H1 (cell line): ENCODE measurements around the gene SULT2B1. TPM values are rescaled to one million over a fixed set of nuclear protein-coding genes. Genes with fewer than 3 reads are reported as not detected.

Experiments
- ATF3 ChIP-seq: IDR thresholded peaks from 2 replicates; pipeline ENCODE4 v1.6.1; 2011; ENCODE audit warnings: low read depth, mild to moderate bottlenecking, low read length; ENCODE audit not compliant: insufficient read depth
- CBX5 ChIP-seq: fragments of 300-800, 300-1000 bp; sonication (generic); IDR thresholded peaks from 2 replicates; pipeline ENCODE4 v1.7.1; 2016; ENCODE audit warnings: antibody characterized with exemption, low read length, low read depth
- CEBPB ChIP-seq: IDR thresholded peaks from 2 replicates; pipeline ENCODE4 v1.6.1; 2012; ENCODE audit warnings: low read depth, low read length
- EP300 ChIP-seq, 2 experiments: IDR thresholded peaks; 1 replicate in 1 of 2; 2 replicates in 1 of 2; pipeline ENCODE4 v1.6.1; 2011 to 2012; ENCODE audit warnings: low read depth in 2 of 2, low read length in 2 of 2, mild to moderate bottlenecking in 2 of 2, borderline replicate concordance in 1 of 2, inconsistent platforms in 1 of 2, moderate library complexity in 1 of 2
- HDAC6 ChIP-seq: IDR thresholded peaks from one replicate; pipeline ENCODE4 v1.7.1; 2012; ENCODE audit warnings: low read depth, mild to moderate bottlenecking, inconsistent platforms, low read length, moderate library complexity
- KDM1A ChIP-seq: fragments of 200-600, 300-600 bp; sonication (generic); IDR thresholded peaks from 2 replicates; pipeline ENCODE4 v1.7.1; 2016; ENCODE audit warnings: mild to moderate bottlenecking, low read length, borderline replicate concordance
- KDM4A ChIP-seq: IDR thresholded peaks from one replicate; pipeline ENCODE4 v1.7.1; 2012; ENCODE audit warnings: low read depth, mild to moderate bottlenecking, moderate library complexity, low read length, inconsistent platforms; ENCODE audit not compliant: severe bottlenecking
- MAFK ChIP-seq: IDR thresholded peaks from 2 replicates; pipeline ENCODE4 v1.6.1; 2012; ENCODE audit warnings: low read depth, mild to moderate bottlenecking, improper control_type of control experiment, low read length
- NANOG ChIP-seq: IDR thresholded peaks from 2 replicates; pipeline ENCODE4 v1.6.1; 2011; ENCODE audit warnings: low read length, low read depth, mild to moderate bottlenecking, inconsistent platforms; ENCODE audit not compliant: insufficient read depth, poor library complexity, severe bottlenecking
- POU5F1 ChIP-seq: IDR thresholded peaks from 2 replicates; pipeline ENCODE4 v1.6.1; 2011; ENCODE audit warnings: low read depth, mild to moderate bottlenecking, low read length, moderate library complexity
- RNF2 ChIP-seq: fragments of 200-900, 300-1000 bp; sonication (generic); IDR thresholded peaks from 2 replicates; pipeline ENCODE4 v1.7.1; 2016; ENCODE audit warnings: borderline replicate concordance, low read depth, mild to moderate bottlenecking, antibody characterized with exemption, low read length; ENCODE audit not compliant: poor library complexity, severe bottlenecking; ENCODE audit errors: missing control alignments
- RXRA ChIP-seq: IDR thresholded peaks from 2 replicates; pipeline ENCODE4 v1.6.1; 2011; ENCODE audit warnings: low read depth, mild to moderate bottlenecking, low read length, moderate library complexity; ENCODE audit not compliant: insufficient read depth
- SAP30 ChIP-seq: fragments of 300-600 bp; sonication (generic); IDR thresholded peaks from 2 replicates; pipeline ENCODE4 v1.7.1; 2012; ENCODE audit warnings: low read length, moderate library complexity, mild to moderate bottlenecking, inconsistent platforms; ENCODE audit not compliant: insufficient read depth, insufficient replicate concordance
- SIN3A ChIP-seq, 2 experiments: IDR thresholded peaks in 1 of 2; conservative IDR thresholded peaks in 1 of 2; 2 replicates each; pipeline ENCODE4 v1.6.1; 2011 to 2012; ENCODE audit warnings: low read length in 2 of 2, improper control_type of control experiment in 1 of 2, low read depth in 1 of 2, mild to moderate bottlenecking in 1 of 2
- SP1 ChIP-seq: IDR thresholded peaks from 2 replicates; pipeline ENCODE4 v1.6.1; 2011; ENCODE audit warnings: low read depth, low read length
- SUZ12 ChIP-seq: fragments of 200-600 bp; sonication (generic); IDR thresholded peaks from 2 replicates; pipeline ENCODE4 v1.6.1; 2012; ENCODE audit warnings: mild to moderate bottlenecking, inconsistent platforms, low read length, moderate library complexity, mixed read lengths
- TCF12 ChIP-seq: IDR thresholded peaks from 2 replicates; pipeline ENCODE4 v1.6.1; 2011; ENCODE audit warnings: low read depth, mild to moderate bottlenecking, low read length
- TEAD4 ChIP-seq: IDR thresholded peaks from 2 replicates; pipeline ENCODE4 v1.6.1; 2012; ENCODE audit warnings: low read depth, low read length, inconsistent platforms, mixed read lengths
- polyA plus RNA-seq, 7 experiments: library from polyadenylated mRNA; depleted of rRNA in 3 of 7; stranded (reverse) in 5 of 7; unstranded in 2 of 7; fragments of >200 nt in 5 of 7; fragments of 200-250 nt in 2 of 7; gene quantifications; 1 replicate in 5 of 7; 2 replicates in 1 of 7; 4 replicates in 1 of 7; pipeline versions ENCODE4 v1.2.1 to v1.2.3, GENCODE V29; 2011 to 2013; ENCODE audit warnings: missing spikeins in 2 of 7, mixed read lengths in 2 of 7
- total RNA-seq: library from RNA; stranded (reverse); fragmentation: NEBNext Ultra II Directional; extraction: Animal tissue kit (Norgen Biotek cat#: 25700); gene quantifications from 2 replicates; pipeline ENCODE4 v1.2.1, GENCODE V29; 2021
- TF ChIP-seq, protein P1 (sequence below), 3 experiments: IDR thresholded peaks; 1 replicate in 2 of 3; 2 replicates in 1 of 3; pipeline versions ENCODE4 v1.5.1 to v1.6.1; 2011; ENCODE audit warnings: low read length in 3 of 3, mild to moderate bottlenecking in 3 of 3, inconsistent platforms in 2 of 3, low read depth in 1 of 3, moderate library complexity in 1 of 3; ENCODE audit not compliant: insufficient read depth in 1 of 3; ENCODE audit errors: control extremely low read depth in 1 of 3

SULT2B1 gene
- total and polyA plus RNA-seq, 2 of the 8 experiments (the other 6 are each of a cell fraction or from before 2014, with no cell fraction given), result 1.5 to 2.6 TPM

GRCh38 chr19:48634424-48635262 lies 82.7 kb downstream of the SULT2B1 start (continued):
- TF ChIP-seq TCF12 (0 out of 2 replicates have a peak, but pooled peaks have one; percentile 47), SAP30 (no peak), RXRA (0 out of 2 replicates have a peak, but pooled peaks have one; percentile 11), POU5F1 (no peak), SP1 (peak; percentile 65; the same call in 1 of the 2 replicates), RNF2 (no peak), CBX5 (no peak), KDM4A (no peak), HDAC6 (no peak), MAFK (no peak), CEBPB (no peak), ATF3 (no peak), NANOG (no peak), KDM1A (no peak), SUZ12 (no peak), TEAD4 (peak; percentile 98), EP300 (IDR thresholded peaks at IDR 0.05; ENCODE audit: borderline replicate concordance in 1 of 2, low read depth in 2 of 2, low read length in 2 of 2) (no peak), SIN3A (conservative IDR thresholded peaks at IDR 0.05 in 1 of 2, IDR thresholded peaks at IDR 0.05 in 1 of 2; ENCODE audit: low read depth in 1 of 2, low read length in 2 of 2) (no peak)
- TF ChIP-seq, protein P1, sequence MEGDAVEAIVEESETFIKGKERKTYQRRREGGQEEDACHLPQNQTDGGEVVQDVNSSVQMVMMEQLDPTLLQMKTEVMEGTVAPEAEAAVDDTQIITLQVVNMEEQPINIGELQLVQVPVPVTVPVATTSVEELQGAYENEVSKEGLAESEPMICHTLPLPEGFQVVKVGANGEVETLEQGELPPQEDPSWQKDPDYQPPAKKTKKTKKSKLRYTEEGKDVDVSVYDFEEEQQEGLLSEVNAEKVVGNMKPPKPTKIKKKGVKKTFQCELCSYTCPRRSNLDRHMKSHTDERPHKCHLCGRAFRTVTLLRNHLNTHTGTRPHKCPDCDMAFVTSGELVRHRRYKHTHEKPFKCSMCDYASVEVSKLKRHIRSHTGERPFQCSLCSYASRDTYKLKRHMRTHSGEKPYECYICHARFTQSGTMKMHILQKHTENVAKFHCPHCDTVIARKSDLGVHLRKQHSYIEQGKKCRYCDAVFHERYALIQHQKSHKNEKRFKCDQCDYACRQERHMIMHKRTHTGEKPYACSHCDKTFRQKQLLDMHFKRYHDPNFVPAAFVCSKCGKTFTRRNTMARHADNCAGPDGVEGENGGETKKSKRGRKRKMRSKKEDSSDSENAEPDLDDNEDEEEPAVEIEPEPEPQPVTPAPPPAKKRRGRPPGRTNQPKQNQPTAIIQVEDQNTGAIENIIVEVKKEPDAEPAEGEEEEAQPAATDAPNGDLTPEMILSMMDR (IDR thresholded peaks at IDR 0.05; ENCODE audit: control extremely low read depth in 1 of 3, insufficient read depth in 1 of 3, low read depth in 1 of 3, low read length in 3 of 3), result no peak
